ENCODE data around the gene COCH. TPM values are rescaled to one million over a fixed set of nuclear protein-coding genes. Genes with fewer than 3 reads are reported as not detected.
A peak's percentile ranks its signal among the peaks of the same experiment; 100 is the strongest.

The COCH gene
- total RNA-seq, 1 donor from 2014 or later = 0.79 TPM

DNA sequence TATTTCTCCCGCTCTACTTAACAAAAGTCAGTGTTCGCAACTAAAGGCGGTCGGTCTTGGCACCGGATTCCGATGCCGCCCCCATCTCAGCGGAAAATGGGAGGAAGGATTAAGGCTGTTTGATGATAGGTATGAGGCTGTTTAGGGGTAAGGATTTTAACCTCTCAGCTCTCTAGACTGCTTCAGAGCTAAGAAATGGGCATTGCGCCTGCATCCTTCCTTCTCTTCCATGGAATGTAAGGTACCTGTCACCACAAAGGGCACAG, 1.4 kb downstream of the COCH start:
- peak overlapping the region; percentile 90 for H3K4me2 ChIP-seq (ENCODE audit: low read length)
- H3K36me3 ChIP-seq (ENCODE audit: insufficient read depth, low read length) = no peaks in the 10 kb centered on the region
- H3K4me1 ChIP-seq (ENCODE audit: insufficient read depth, low read length) = peaks cover 19% of the 10 kb centered on the region
- no peak overlapping the region for H2AFZ ChIP-seq (ENCODE audit: low read depth, low read length)
- peaks cover 37% of the 10 kb centered on the region for H3K27me3 Mint-ChIP-seq (ENCODE audit: low read depth, unreplicated experiment)
- H3K27ac ChIP-seq (ENCODE audit: low read depth, low read length) = no peak overlapping the region
- FAIRE-seq (no peak), DNase-seq (ENCODE audit: low read depth) (no peak)
- H3K4me3 ChIP-seq (ENCODE audit: insufficient read depth, low read depth, low read length) = no peak overlapping the region
- H3K4me3 Mint-ChIP-seq (ENCODE audit: unreplicated experiment) = peak overlapping the region; percentile 57
- TF ChIP-seq CTCF (IDR thresholded peaks at IDR 0.05; ENCODE audit: insufficient read depth, low read depth, low read length) (no peak), EZH2 (IDR thresholded peaks at IDR 0.05; ENCODE audit: insufficient read depth, low read length) (no peak)
- H3K27ac Mint-ChIP-seq (ENCODE audit: unreplicated experiment) = no peak overlapping the region
- H3K9me3 Mint-ChIP-seq (ENCODE audit: unreplicated experiment) = peaks cover 2% of the 10 kb centered on the region
- H3K4me1 Mint-ChIP-seq (ENCODE audit: low read depth, unreplicated experiment) = no peaks in the 10 kb centered on the region
- no peaks in the 10 kb centered on the region for H4K20me1 ChIP-seq (ENCODE audit: insufficient read depth, low read length)
- no peak overlapping the region for H3K9ac ChIP-seq (ENCODE audit: low read length)
- no peaks in the 10 kb centered on the region for H3K79me2 ChIP-seq (ENCODE audit: insufficient read depth, low read length)
- no peaks in the 10 kb centered on the region for H3K36me3 Mint-ChIP-seq (ENCODE audit: low read depth, unreplicated experiment)
- H3K9me3 ChIP-seq (ENCODE audit: insufficient read depth, low read depth, low read length) = no peaks in the 10 kb centered on the region
- H3K27me3 ChIP-seq (ENCODE audit: insufficient read depth, low read length) = peaks cover 33% of the 10 kb centered on the region

DNA sequence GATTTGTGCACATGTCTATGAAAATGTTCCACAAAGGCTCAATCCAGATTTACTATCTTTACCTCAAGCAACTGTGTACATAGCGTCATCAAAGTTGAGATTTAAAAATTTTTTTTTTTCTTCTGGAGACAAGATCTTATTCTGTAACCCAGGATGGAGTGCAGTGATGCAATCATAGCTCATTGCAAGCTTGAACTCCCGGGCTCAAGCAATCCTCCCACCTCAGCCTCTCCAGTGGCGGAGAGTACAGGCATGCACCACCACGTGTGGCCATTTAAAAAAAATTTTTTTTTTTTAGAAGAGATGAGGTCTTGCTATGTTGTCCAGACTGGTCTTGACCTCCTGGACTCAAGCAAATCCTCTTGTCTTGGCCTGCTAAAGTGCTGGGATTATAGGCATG, 2.3 kb downstream of the COCH start:
- no peak for DNase-seq (ENCODE audit: low read depth)
- no peak overlapping the region for H3K27ac ChIP-seq (ENCODE audit: low read depth, low read length)
- peaks cover 2% of the 10 kb centered on the region for H3K9me3 Mint-ChIP-seq (ENCODE audit: unreplicated experiment)
- no peaks in the 10 kb centered on the region for H3K9me3 ChIP-seq (ENCODE audit: insufficient read depth, low read depth, low read length)
- no peak overlapping the region for H3K27ac Mint-ChIP-seq (ENCODE audit: unreplicated experiment)
- no peak overlapping the region for H3K4me2 ChIP-seq (ENCODE audit: low read length)
- H3K36me3 Mint-ChIP-seq (ENCODE audit: low read depth, unreplicated experiment) = no peaks in the 10 kb centered on the region
- H3K9ac ChIP-seq (ENCODE audit: low read length) = no peak overlapping the region
- TF ChIP-seq CTCF (IDR thresholded peaks at IDR 0.05; ENCODE audit: insufficient read depth, low read depth, low read length) (no peak), EZH2 (IDR thresholded peaks at IDR 0.05; ENCODE audit: insufficient read depth, low read length) (no peak)
- no peaks in the 10 kb centered on the region for H4K20me1 ChIP-seq (ENCODE audit: insufficient read depth, low read length)
- FAIRE-seq = no peak
- no peak overlapping the region for H2AFZ ChIP-seq (ENCODE audit: low read depth, low read length)
- H3K27me3 ChIP-seq (ENCODE audit: insufficient read depth, low read length) = peaks cover 33% of the 10 kb centered on the region
- no peaks in the 10 kb centered on the region for H3K79me2 ChIP-seq (ENCODE audit: insufficient read depth, low read length)
- H3K4me1 ChIP-seq (ENCODE audit: insufficient read depth, low read length) = peaks cover 19% of the 10 kb centered on the region
- H3K36me3 ChIP-seq (ENCODE audit: insufficient read depth, low read length) = no peaks in the 10 kb centered on the region
- H3K4me1 Mint-ChIP-seq (ENCODE audit: low read depth, unreplicated experiment) = no peaks in the 10 kb centered on the region
- H3K27me3 Mint-ChIP-seq (ENCODE audit: low read depth, unreplicated experiment) = peaks cover 36% of the 10 kb centered on the region
- H3K4me3 Mint-ChIP-seq (ENCODE audit: unreplicated experiment) = no peak overlapping the region
- no peak overlapping the region for H3K4me3 ChIP-seq (ENCODE audit: insufficient read depth, low read depth, low read length)

- Histone ChIP-seq H3K79me2 (ENCODE audit: insufficient read depth, low read length) (no peaks in the 10 kb centered on the region), H3K4me1 (ENCODE audit: insufficient read depth, low read length) (no peaks in the 10 kb centered on the region), H3K9me3 (ENCODE audit: insufficient read depth, low read depth, low read length) (no peaks in the 10 kb centered on the region), H3K9ac (ENCODE audit: low read length) (no peak overlapping the region), H3K4me2 (ENCODE audit: low read length) (no peak overlapping the region), H3K36me3 (ENCODE audit: insufficient read depth, low read length) (no peaks in the 10 kb centered on the region), H2AFZ (ENCODE audit: low read depth, low read length) (no peak overlapping the region), H3K27ac (ENCODE audit: low read depth, low read length) (no peak overlapping the region), H3K27me3 (ENCODE audit: insufficient read depth, low read length) (peaks cover 3% of the 10 kb centered on the region), H4K20me1 (ENCODE audit: insufficient read depth, low read length) (no peaks in the 10 kb centered on the region), H3K4me3 (ENCODE audit: insufficient read depth, low read depth, low read length) (no peak overlapping the region)
- TF ChIP-seq EZH2 (IDR thresholded peaks at IDR 0.05; ENCODE audit: insufficient read depth, low read length) (no peak), CTCF (IDR thresholded peaks at IDR 0.05; ENCODE audit: insufficient read depth, low read depth, low read length) (no peak)
- Mint-ChIP-seq H3K4me1 (ENCODE audit: low read depth, unreplicated experiment) (no peaks in the 10 kb centered on the region), H3K27ac (ENCODE audit: unreplicated experiment) (no peak overlapping the region), H3K27me3 (ENCODE audit: low read depth, unreplicated experiment) (peaks cover under 1% of the 10 kb centered on the region), H3K4me3 (ENCODE audit: unreplicated experiment) (no peak overlapping the region), H3K36me3 (ENCODE audit: low read depth, unreplicated experiment) (no peaks in the 10 kb centered on the region), H3K9me3 (ENCODE audit: unreplicated experiment) (no peaks in the 10 kb centered on the region)
- DNase-seq (ENCODE audit: low read depth) (no peak), FAIRE-seq (no peak)
These were observed 8.1 kb downstream of the COCH start for GRCh38 chr14:30882431-30882830.
